ENCODE data around the gene LINC00305. TPM values are rescaled to one million over a fixed set of nuclear protein-coding genes. Genes with fewer than 3 reads are reported as not detected.

Gene LINC00305
- total and polyA plus RNA-seq, 12 donors, result not detected

GRCh38 chr18:64032312-64032711 lies 116.6 kb downstream of the LINC00305 start:
- no peaks in the 10 kb centered on the region for H3K9me3 ChIP-seq
- H3K36me3 ChIP-seq, result no peaks in the 10 kb centered on the region
- ATAC-seq (no peak), DNase-seq (no peak)
- TF ChIP-seq CTCF (IDR thresholded peaks at IDR 0.05), result no peak
- peaks cover 0 to 9% (median 0%) of the 10 kb centered on the region in 7 donors for H3K27me3 ChIP-seq
- 52 to 55% methylated on average over 6 of the region's 6 CpGs for WGBS, 2 donors
- no peak overlapping the region for H3K4me3 ChIP-seq
- H3K4me1 ChIP-seq, result peaks cover 0 to 4% (median 0%) of the 10 kb centered on the region in 9 donors
- intact Hi-C loops (cut with DNase I), result no loop called here
- no peak overlapping the region for H3K27ac ChIP-seq

GRCh38 chr18:64031411-64031810 lies 117.5 kb downstream of the LINC00305 start:
- ATAC-seq, result no peak
- no peak overlapping the region for H3K27ac ChIP-seq
- intact Hi-C loops (cut with DNase I), result no loop called here
- H3K4me1 ChIP-seq, result peaks cover 0 to 4% (median 0%) of the 10 kb centered on the region in 9 donors
- no peaks in the 10 kb centered on the region for H3K9me3 ChIP-seq
- no peak overlapping the region for H3K4me3 ChIP-seq
- H3K36me3 ChIP-seq, result no peaks in the 10 kb centered on the region
- no peak for TF ChIP-seq CTCF (IDR thresholded peaks at IDR 0.05)
- peaks cover 0 to 9% (median 0%) of the 10 kb centered on the region in 7 donors for H3K27me3 ChIP-seq
- WGBS, 2 donors, result 73 to 85% methylated on average over 3 of the region's 3 CpGs
- DNase-seq, result no peak

Other genes with a start within 250 kb of the LINC00305 start
- gene SERPINB10, start 241.1 kb downstream of the LINC00305 start, total RNA-seq, result not detected
- not detected for gene SERPINB10, start 241.1 kb downstream of the LINC00305 start, polyA plus RNA-seq
- under 1 TPM in 3 of 10 donors, not detected in 7; 0.13 to 0.88 (median 0.57) TPM for gene HMSD, start 199.8 kb downstream of the LINC00305 start, total RNA-seq
- under 1 TPM in 1 of 2 donors, not detected in 1; 0.03 TPM for gene HMSD, start 199.8 kb downstream of the LINC00305 start, polyA plus RNA-seq
- gene SERPINB8, start 179.0 kb downstream of the LINC00305 start, total RNA-seq, result 10 to 100 TPM in 1 of 10 donors, 1 to 10 TPM in 8, under 1 TPM in 1; 0.81 to 10.9 (median 2.5) TPM
- 10 to 100 TPM in 1 of 2 donors, 1 to 10 TPM in 1; 1.3 to 10.3 TPM for gene SERPINB8, start 179.0 kb downstream of the LINC00305 start, polyA plus RNA-seq